ENCODE measurements around the gene MMP28.

DNA sequence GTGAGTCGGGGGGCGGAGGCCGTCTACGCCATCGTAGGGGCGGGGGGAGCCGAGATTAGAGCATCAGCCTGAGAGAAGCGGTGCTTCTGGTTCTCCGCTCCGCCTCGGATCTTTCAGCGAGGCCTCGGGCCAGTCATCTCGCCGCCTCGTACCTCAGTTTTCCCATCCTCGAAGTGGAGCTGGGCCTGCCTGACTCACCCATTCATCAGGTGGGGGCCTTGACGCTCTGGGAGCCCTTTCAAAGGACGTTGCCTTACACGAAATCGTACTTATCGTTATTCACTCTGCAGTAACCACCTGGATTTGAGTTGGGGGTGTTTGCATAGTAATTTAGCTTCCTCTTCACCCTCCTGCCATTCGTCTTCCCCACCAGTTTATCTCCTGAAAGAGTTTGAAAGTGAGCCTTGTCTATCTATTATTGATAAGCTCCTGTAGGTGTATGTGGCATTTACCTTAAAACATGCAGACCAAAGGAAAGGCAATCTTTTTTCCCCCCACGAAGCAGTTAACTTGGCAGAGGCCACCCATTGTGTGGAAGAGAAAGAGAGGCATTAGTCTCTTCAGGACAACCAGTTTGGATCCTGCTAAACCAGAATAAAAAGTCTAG, 14.5 kb upstream of the MMP28 start:
- TF ChIP-seq, protein P1, sequence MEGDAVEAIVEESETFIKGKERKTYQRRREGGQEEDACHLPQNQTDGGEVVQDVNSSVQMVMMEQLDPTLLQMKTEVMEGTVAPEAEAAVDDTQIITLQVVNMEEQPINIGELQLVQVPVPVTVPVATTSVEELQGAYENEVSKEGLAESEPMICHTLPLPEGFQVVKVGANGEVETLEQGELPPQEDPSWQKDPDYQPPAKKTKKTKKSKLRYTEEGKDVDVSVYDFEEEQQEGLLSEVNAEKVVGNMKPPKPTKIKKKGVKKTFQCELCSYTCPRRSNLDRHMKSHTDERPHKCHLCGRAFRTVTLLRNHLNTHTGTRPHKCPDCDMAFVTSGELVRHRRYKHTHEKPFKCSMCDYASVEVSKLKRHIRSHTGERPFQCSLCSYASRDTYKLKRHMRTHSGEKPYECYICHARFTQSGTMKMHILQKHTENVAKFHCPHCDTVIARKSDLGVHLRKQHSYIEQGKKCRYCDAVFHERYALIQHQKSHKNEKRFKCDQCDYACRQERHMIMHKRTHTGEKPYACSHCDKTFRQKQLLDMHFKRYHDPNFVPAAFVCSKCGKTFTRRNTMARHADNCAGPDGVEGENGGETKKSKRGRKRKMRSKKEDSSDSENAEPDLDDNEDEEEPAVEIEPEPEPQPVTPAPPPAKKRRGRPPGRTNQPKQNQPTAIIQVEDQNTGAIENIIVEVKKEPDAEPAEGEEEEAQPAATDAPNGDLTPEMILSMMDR (IDR thresholded peaks at IDR 0.05), result no peak
- TF ChIP-seq POLR2A (IDR thresholded peaks at IDR 0.05), result no peak
